ENCODE measurements around the gene MMRN2. TPM values are rescaled to one million over a fixed set of nuclear protein-coding genes. Genes with fewer than 3 reads are reported as not detected.
"Not testable (repeated sequence)": the region's sequence is repeated elsewhere in the genome, so short reads cannot be mapped to it uniquely, and the experiment has no call there.

Gene MMRN2
- polyA plus RNA-seq, 1 donor: 18.5 TPM

DNA sequence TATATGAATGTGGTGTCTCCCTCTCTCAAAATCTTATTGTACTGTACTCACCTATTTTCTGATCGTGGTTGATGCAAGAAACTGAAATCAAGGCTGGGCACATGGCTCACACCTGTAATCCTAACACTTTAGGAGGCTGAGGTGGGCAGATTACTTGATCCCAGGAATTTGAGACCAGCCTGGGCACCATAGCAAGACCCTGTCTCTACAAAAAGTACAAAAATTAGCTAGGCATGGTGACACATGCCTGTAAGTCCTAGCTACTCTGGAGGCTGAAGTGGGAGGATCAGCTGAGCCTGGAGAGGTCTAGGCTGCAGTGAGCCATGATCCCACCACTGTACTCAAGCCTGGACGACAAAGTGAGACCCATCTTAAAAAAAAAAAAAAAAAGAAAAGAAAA, 16.0 kb downstream of the MMRN2 start:
- DNase-seq (ENCODE audit: low read depth): no peak

DNA sequence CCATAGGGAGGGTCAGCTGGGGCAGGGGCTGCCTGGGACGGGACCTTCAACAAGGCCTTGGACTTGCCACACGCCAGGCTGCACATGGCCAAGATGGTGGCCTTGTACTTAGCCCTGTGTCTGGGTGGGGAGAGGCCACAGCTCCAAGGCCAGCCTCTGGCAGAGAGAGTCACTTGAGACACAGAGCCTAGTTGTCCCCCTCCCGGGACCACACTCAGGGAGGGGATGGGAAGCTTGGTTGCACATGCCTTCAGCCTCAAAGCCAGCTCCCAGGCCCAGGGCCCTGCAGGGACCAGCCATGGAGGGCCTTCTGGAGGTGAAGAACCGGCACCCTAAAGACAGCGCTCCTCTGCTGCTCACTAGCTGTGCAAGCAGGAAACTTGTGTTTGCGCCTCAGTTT, 16.7 kb downstream of the MMRN2 start:
- no peak for DNase-seq (ENCODE audit: low read depth)

DNA sequence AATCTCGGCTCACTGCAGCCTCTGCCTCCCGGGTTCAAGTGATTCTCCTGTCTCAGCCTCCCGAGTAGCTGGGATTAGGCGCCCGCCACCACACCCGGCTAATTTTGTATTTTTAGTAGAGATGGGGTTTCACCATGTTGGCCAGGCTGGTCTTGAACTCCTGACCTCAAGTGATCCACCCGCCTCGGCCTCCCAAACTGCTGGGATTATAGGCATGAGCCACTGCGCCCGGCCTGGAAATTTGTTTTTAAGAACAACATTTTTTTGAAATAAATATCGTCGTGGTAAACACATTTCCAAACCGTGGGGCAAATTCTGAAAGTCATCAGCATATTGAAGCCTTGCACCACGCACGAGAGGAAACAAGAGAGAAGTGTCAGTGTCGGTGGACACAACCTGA, 17.3 kb downstream of the MMRN2 start:
- DNase-seq (ENCODE audit: low read depth): not testable (repeated sequence)

DNA sequence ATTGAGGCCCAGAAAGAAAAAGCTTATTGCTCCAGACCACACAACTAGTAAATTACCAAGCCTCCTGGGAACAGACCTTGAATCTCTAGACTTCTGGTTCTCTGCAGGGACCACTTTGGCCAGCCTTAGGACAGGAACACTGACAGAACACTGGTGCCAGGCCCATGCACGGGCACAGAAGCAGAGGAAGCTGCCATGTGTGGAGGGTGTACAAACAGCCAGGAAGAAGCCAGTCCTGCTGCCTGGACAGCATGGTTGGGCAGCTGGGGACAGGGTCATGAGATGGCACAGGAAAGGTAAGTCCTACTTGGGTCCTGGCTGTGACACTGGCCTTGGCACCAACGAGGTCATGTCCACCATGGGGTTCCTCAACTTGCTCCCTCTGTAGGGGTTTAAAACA, 19.2 kb downstream of the MMRN2 start:
- DNase-seq (ENCODE audit: low read depth): no peak

DNA sequence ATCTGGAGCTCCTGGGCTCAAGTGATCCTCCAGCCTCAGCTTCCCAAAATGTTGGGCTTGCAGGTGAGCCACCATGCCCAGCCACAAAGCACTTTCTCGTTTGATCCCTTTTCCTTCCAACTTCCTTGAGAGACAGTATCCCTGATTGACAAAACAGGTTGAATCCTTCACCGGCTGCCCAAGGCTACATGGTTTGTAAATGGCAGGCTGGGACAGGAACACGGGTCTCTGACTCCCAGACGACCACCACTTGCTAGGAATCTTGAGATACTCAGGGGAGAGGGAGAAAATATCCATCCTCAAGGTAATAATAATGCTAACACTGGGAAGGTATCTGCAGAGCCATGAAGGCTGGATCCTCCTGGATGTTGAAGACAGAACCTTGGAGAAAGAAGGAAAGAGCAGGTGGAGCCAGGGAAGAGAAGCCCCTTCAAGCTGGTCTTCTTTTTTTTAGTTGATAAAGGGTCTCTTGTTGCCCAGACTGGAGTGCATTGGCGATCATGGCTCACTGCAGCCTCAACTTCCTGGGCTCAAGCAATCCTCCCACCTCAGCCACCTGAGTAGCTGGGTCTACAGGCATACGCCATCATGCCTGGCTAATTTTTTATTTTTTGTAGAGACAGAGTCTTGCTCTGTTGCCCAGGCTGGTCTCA, 19.8 kb downstream of the MMRN2 start:
- no peak for DNase-seq (ENCODE audit: low read depth)

DNA sequence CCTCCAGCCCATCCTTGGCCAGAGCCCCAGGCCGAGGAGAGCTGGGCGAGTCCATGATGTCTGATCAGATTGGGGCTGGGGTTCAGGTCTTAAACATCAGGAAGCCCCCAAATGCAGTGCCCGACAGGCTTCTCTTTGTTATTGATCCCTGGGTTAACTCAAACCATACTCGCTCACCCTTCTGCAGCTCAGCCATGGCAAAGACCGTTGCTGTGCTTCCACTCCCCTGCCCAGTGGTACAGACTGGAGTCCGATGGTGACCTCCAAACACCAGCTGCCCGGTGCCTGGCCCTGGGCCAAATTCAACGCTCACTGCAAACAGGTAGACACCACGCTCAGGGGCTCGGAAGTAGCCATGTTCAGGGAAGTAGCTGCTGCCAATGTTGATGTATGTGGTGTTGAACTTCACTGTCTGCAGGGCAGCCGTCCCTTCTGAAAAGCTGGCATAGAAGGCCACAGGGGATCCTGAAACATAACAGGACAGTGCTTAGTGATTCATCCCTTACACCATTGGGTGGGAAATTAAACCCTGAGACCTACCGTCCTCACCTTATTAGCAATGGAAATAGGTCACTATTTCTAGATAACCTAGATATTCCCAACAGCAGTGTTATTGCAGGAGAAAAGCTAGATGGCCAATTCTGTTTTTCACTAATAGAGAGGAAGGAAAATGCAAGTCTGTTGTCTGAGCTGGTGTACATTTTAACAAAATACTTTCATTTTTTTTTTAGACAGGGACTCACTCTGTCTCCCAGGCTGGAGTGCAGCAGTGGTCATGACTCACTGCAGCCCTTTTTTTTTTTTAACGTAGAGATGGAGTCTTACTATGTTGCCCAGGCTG, 20.5 kb downstream of the MMRN2 start:
- DNase-seq (ENCODE audit: low read depth): no peak

DNA sequence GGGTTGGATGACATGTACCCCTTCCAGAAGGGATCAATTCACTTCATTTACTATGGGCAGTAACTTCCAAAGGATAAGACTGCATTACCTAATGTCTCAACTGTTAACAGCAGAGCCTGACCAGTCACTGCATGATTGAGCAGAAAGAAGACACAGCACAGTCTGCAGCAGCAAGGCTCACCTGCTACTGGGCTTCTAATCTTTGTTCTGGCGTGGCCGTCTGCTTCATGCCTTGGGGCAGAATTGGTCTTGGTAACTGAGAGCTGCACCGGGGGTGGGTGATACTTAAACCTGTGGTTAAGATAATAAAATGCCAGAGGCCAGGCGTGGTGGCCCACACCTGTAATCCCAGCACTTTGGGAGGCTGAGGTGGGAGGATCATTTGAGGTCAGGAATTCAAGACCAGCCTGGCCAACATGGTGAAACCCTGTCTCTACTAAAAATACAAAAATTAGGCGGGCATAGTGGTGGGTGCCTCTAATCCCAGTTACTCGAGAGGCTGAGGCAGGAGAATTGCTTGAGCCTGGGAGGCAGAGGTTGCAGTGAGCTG, 23.2 kb downstream of the MMRN2 start:
- not testable (repeated sequence) for DNase-seq (ENCODE audit: low read depth)

DNA sequence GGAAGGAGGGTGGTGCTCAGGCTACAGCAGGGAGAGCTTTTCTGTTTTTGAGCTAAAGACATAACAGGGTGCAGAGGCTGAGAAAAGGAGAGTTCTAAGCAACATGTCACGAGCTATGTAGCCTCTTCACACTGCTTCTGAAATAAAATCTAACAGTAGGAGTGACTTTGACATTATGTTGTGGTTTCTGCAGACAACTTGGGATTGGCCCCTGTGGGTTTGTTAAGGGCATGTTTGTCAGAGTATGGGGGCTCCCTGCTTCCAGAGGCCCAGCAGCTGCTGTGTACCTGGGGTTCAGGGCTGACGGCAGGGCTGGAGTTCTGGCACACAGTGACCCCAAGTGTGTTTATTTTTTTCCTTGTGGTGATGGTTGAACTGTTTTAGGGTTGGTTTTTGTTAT, 24.7 kb downstream of the MMRN2 start:
- DNase-seq (ENCODE audit: low read depth): no peak

DNA sequence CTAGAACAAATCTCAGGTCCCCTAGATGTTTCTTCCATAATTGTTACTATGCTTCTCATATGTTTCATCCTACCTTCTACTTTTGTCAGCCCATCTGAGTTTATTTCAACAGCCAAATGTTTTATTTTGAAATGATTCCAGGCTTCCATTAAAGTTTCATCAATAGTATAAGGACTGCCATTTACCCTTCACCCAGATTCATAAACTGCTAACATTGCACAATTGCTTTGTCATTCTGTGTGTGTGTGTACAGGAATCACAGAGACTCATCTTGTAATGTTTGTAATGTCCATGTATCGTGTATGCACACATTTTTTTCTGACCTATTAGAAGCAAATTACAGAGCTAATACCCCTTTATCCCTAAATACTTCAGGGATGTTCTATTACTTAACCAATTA, 25.5 kb downstream of the MMRN2 start:
- DNase-seq (ENCODE audit: low read depth): no peak

DNA sequence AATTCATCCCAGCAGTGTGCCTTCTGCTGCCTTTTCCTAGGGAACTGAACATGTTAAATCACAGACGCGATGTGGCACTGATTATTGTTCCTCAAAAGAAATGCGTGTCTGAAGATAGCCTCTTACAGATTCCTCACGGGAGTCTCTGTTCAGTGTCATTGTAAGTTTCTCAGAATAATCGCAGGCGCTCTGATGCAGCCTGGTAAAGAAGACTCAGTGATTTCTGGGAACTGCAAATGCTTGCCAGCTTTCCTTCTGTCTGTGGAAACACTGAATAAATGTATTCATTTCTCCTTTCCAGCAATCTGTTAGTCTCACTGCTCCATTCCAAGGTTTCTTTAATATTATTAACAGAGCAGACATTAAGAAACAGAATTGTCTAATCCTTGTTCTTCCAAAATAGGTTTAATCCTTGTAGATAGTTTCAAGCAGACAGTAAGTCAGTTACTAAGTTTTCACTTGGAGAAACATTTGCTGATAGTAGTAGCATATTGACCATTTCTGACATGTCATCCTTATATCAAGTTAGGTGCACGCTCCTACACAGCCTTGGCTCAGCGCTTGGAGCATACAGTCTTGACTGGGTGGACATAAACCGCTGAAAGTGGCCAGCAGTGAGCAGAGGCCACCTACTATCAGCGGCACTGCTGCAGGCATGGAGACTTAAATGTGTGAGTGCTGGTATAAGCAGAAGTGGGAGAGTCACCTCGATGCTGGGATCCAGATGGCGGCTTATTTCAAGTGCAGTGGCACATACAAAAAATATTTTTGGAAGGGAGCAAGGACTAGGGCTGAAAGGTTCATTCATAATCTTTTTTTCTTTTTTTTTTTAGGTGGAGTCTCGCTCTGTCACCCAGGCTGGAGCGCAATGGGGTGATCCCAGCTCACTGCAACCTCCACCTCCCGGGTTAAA, 27.7 kb downstream of the MMRN2 start:
- DNase-seq (ENCODE audit: low read depth): no peak

DNA sequence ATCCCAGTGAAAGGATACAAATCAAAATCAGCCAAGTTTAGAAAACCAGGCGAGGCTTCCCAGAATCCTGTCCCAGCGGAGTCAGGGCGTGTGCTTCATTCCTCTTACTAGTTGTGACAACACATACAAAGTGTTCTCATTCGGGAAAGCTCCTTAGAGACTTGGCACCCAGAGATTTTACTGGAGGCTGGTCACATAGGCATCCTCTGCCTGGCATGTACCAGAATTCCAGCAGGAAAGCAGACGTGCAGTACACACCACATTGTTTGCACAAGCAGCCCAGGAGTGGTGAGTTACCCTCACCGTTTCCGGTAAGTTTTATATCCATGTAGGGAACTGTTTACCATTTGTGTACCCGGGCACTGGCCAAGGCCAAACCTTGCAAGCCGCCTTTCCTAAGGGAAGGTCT, 34.9 kb downstream of the MMRN2 start:
- DNase-seq (ENCODE audit: low read depth): no peak

DNA sequence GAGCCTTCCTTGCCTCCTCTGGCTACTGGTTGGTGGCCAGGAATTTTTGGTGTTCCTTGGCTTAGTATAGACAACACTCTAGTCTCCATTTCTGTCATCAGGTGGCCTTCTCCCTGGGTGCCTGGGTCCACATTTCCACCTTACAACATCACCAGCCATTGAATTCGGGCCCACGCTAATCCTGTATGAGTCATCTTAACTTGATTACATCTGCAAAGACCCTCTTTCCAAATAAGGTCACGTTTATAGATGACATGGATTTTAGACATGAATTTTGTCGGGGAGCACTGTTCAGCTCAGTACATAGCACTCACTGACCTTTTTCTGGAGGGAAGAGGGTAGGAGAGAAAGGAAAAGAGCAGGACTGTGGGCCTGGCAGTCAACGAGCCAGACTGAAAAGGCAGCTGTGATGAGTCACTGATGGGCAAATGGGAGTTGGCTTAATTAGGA, 39.4 kb downstream of the MMRN2 start:
- no peak for DNase-seq (ENCODE audit: low read depth)

DNA sequence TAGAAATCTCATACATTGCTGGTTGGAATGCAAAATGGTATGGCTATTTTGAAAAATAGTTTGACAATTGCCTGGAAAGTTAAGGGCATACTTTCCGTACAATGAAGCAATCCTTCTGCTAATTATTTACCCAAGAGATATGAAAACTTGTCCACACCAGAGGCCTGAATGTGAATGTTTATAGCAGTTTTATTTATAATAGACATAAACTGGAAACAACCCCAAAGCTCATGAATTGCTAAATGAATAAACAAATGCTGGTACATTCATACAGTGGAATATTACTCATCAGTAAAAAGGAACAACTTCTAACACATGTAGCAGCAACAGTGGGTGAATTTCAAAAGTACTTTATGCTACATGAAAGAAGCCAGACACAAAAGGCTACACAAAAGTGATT, 42.7 kb downstream of the MMRN2 start:
- no peak for DNase-seq (ENCODE audit: low read depth)

DNA sequence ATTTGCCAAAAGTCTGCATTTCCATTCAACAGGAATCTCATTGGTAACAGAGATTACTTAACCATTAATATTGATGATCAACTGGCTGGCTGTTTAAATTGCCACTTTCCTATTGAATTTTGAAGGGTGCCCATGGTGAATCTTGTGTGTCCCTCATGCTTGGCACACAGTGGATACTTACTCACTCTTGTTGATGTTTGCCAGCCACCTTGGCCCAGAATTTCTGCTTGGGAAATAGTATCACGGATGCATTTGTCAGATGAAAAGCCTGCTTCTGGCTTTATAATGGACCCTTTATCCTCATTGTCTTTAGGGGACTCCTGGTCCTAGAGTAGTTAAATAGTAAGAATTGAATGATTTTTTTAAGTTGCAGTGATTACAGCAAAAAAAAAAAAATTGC, 52.0 kb downstream of the MMRN2 start:
- DNase-seq (ENCODE audit: low read depth): no peak

DNA sequence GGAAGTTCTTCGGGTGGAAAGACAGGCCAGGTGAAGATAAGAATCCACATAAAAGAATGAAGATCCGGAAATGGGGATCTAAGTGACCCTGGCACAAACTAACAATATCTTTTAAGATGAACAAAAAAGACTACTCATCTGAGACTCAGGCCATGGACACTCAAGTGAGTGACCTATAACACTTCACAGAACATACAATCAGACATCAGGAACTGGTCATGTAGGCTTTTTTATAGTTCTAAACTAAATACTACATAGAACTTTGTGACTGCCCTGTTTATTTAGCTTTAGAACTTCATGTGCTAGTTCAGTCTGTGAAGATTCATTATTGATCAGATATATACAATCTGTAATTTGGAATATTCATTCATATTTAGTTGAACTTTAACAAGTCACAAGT, 52.8 kb downstream of the MMRN2 start:
- DNase-seq (ENCODE audit: low read depth): no peak

DNA sequence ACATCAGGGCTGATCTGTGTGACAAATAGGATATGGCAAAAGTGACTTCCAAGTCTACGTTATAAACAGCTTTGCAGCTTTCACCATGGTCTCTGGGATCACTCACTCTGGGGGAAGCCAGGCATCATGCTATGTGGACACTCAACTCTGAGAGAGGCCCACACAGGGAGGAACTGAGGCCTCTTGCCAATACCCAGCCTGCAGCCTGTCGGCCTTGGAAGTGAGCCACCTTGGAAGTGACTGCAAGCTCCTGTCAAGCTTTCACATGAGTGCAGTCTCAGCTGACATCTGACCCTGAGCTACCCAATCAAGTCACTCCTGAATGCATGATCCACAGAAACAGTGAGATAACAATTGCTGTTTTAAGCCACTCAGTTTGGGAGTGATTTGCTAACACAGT, 56.5 kb downstream of the MMRN2 start:
- DNase-seq (ENCODE audit: low read depth): no peak

DNA sequence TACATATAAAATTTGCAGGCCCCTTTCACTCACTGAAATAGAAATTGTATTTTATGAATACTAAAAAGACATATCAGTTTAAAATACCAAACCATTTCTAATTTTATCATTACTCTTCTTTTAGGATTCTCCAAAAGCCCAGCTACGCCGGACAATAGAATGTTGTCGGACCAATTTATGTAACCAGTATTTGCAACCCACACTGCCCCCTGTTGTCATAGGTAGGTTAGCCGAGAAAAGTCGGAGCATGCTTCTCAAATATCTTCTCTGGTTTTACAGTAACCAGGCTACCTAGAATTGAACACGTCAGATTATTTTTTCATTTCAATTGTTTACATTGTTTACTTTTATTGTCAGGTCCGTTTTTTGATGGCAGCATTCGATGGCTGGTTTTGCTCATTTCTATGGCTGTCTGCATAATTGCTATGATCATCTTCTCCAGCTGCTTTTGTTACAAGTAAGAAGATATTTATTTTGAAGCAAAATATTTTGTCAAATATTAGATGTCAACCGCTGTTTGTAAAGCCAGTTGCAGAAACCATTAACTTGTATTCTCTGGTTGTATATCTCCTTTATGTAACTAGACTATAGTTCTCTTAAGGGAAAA, 57.6 kb downstream of the MMRN2 start:
- peak; percentile 53 for DNase-seq (ENCODE audit: low read depth)

DNA sequence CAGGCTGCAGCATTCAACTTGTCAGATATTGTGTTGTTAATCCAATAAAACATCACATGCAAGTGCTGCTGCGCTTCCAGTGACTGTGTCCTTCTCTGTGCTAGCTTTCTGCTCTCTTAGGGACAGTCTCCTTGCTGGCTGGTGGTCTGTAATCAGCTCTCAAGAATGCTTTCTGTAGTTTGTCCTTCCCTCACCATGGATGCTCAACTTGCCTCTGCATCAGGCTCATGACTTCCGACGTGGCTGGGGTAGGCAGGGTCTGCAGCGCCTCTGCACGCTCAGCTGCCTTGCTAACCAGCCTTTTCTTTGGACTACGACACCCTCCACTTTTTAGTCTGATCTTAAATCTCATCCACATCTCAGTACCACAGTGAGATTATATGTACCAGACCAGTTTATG, 58.3 kb downstream of the MMRN2 start:
- DNase-seq (ENCODE audit: low read depth): no peak

DNA sequence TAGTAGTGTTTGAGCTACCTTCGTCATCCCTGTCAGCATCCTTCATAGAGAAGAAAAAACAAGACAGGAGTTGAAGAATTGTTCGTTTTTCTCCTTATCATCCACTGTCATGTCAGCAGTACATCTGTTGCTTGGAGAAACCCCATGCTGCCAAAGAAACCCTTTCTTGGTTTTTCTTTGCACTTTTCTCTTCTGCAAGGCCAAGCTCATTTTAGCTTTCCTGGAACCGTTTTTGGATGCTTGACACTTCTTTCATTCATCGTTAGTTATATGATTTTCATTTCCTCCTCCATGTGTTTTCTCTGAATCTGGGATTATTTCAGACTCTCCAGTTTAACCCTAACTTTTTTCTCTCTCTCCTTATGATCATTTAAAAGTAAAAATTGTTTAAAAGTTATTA, 58.9 kb downstream of the MMRN2 start:
- DNase-seq (ENCODE audit: low read depth): no peak

DNA sequence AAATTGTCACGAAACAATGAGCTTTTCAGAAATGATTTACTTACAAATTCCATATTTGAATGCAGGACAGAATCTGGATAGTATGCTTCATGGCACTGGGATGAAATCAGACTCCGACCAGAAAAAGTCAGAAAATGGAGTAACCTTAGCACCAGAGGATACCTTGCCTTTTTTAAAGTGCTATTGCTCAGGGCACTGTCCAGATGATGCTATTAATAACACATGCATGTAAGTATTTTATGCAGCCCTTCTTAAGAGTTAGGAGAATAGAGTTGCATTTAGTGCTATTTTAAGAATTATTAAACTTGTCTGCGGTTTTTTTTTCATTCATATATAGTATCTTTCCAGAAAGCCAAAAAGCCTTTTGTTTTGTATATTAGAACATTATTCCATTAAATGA, 67.4 kb downstream of the MMRN2 start:
- DNase-seq (ENCODE audit: low read depth): no peak

DNA sequence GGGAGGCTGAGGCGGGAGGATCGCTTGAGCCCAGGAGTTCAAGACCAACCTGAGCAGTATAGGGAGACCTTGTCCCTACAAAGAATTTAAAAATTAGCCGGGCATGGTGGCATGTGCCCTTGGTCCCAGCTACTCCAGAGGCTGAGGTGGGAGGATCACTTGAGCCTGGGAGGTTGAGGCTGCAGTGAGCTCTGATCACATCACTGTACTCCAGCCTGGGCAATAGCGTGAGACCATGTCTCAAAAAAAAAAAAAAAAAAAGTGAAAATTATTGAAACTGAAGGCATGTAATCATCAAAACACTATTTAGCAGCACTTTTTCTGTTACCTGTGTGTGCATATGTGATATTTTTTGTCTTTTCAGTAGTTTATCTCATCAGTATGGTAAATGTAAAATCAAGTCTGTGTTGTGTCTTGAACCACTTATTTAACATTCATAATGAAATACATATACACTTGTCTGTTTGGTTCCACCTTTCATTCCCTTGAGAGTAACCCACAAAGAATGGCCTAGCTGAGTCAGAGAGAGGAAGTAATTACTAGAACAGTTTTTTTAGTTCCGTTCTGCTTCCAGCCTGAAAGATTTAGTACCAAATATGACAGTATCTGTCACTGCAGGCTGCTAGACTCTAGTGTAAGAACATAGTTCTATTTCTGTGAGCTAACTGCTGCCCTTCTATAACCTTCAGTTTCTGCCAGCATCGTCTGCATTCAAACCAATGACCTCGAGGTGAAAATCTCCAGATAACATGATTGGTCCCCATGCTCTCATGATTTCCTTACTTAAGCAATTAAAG, 68.6 kb downstream of the MMRN2 start:
- no peak for DNase-seq (ENCODE audit: low read depth)

All from forelimb muscle (tissue), 1 donor.